Stimulated activated CD8-positive, alpha-beta memory T cell treated with anti-CD3 and anti-CD28 coated beads, Interleukin-4, amount 100 ng/mL, for 4 hours (primary cell): ENCODE results near the gene ATG5.
A peak's percentile ranks its signal among the peaks of the same experiment; 100 is the strongest.

Source experiments
- DNase-seq, 2 donors: peaks; one replicate each; pipeline ENCODE4 v3.0.0-alpha.2; 2020; ENCODE audit warnings: low read depth in 2 of 2, low spot score in 1 of 2

The ATG5 gene

DNA sequence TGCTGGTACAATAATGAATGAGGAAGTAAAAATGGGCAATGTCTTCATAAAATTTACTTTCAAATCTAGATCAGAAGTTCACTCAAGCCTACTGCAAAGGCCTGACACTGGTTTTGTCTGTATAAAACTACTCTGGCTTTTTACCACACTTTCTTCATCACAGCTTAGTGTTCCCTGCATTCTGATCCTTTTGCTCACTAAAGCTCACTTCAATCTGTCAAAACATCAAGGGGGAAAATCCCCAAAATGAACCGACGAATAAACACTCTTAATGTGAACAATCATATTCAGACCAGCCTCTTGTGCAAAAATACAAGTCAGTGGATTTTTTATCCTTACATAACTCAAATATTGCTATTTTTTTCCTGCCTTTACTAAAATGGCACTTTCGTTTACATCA is 140.9 kb downstream of the ATG5 start:
- DNase-seq: no peak

DNA sequence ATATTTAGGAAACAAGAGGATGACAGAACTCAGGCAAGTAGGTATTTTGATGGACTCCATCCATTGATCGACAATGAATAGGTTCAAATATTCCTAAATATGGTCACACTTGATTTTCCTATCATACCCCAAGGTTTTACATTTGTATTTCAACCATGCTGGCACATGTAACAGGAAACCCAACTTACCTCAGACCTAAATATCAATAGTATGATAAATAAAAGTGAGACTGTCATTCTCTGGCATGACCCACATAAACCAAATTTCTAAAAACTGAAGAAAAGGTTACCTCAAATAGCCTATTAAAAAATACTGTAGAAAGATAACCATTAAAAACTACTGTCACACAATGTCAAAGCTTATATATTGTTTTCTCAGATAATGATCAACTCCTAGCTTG is 142.1 kb downstream of the ATG5 start:
- DNase-seq: no peak

DNA sequence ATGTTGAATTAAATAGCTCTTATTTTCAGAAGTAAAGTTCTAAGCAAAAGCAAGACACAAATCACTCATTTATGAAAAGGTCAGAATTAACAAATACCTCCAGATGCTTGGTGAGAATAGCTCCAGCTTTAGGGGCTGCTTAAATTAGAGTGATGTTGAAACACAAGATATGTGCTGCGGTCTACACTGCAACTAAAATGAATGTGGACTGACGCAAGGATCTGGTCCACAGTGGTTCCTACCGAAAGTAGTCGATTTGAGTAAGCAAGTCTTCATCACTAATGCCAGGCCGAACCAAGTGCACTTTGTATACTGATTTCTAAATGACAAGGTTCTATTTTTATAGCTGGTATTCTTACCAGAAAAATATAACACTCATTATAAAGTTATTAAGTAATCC is 143.1 kb downstream of the ATG5 start:
- no peak for DNase-seq

DNA sequence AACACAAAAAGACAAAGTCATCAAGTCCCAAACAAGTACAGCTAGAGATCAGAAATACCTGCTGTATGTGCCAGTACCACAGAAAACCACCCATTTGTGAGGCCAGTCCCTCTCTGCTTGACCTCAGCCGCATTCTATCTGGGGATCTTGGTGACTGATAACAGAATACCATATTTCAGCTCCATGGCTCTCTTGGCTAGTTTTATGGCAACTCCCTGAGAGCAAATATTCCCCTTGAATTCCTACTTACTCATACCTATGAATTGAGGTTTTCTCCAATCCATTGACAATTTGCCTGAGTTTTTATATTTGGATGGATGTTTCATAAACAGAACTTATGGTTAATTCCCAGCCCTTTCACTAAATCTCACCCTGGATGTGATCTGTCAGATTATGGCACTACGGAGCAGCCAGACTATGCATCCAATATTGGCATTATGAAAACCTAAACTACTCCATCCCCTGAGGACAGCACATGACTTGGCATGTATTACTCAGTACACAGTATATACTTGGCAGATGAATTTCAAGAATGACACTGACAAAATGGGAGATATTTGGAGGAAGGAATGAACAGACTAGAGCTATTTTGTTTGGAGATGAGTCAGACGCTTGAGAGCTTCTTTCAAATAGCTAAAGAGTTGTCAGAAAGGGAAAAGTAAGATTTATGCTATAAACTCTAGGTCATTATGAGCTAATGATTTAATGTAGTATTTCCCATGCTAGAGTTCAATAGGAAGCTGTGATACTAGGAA is 143.7 kb downstream of the ATG5 start:
- DNase-seq: no peak

DNA sequence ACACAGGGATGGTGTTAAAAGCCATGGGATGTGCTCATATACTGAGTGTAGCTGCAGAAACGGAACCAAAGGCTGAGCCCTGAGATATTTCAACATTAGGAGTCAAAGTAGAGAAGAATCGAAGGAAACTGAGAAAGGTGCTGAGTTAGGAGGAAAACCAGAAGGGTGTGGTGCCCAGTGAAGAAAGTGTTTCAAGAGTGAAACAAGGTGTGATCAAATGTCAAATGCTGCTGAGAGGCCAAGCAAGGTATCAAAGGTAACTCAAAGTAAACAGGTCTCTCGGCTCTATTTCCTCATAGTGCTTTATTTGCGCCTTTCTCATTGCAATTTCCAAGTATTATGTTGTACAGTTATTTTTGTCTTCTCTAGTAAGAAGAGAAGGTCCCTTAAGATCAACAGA is 145.4 kb downstream of the ATG5 start:
- no peak for DNase-seq

DNA sequence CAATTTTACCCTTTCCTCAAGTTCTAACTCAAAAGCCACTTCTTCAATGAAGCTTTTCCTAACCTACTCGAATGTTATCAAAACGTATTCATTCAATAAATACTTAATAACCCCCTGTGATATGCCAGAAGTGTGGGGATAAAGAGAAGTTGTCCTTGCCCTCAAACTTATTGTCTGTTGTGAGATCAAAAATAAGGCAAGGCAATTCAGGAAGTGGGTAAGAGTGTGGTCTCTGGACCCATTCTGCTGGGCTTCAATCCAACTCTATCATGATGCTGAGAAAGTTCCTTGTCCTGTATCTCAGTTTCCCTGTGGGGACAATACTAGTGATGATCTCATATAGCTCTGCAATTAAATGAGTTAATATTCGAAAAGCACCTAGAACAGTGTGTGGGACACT is 146.7 kb downstream of the ATG5 start:
- no peak for DNase-seq

DNA sequence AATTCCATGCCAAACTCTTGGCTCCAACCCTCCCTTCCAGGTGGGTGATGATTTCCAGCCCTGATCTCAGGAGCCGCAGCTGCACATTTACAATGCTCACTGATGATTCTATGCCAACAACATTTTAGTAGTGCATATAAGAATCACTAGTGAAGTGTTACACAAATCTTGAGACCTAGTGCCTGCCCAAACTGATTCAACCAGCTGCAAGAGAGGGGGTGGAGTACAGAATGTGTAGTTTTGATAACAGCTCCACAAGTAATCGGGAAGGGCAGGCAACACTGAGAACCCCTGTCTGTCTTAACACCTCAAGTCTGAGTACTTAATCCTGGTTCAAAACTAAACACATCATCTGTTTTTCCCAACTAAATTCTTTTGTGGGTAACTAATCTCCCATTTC is 147.8 kb downstream of the ATG5 start:
- DNase-seq: no peak

DNA sequence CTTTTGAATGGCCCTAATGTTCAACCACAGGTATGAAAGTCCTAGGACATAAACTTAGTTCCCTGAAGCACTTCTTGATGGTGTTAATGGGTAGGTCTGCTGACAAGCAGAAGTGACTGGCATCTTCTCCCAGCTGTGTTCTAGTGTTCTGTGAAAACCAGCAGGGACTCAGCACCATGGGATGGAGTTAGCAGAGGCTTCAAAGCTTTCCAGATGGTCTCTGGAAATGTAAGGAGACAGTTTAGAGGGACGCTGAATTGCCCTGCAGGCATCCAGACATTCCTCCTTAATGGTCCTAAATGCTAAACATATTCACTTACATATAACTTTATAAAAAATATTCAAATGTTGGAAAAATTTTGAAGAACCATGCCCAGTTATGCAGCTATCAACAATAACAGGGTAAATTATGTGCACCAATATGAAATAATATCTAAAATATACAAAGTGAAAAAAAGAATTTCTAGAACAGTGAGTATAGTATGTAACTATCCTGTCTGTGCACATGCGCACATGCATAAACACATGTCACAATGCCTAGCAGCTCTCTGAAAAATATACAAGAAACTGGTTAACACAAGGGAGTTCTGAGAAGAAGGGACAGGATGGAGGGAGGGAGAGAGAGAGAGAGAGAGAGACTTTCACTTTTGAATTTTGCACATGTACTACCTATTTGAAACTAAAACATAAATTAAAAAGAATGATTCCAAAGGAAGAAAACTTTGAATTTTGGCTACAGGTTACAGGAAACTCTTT is 152.3 kb downstream of the ATG5 start:
- no peak for DNase-seq

DNA sequence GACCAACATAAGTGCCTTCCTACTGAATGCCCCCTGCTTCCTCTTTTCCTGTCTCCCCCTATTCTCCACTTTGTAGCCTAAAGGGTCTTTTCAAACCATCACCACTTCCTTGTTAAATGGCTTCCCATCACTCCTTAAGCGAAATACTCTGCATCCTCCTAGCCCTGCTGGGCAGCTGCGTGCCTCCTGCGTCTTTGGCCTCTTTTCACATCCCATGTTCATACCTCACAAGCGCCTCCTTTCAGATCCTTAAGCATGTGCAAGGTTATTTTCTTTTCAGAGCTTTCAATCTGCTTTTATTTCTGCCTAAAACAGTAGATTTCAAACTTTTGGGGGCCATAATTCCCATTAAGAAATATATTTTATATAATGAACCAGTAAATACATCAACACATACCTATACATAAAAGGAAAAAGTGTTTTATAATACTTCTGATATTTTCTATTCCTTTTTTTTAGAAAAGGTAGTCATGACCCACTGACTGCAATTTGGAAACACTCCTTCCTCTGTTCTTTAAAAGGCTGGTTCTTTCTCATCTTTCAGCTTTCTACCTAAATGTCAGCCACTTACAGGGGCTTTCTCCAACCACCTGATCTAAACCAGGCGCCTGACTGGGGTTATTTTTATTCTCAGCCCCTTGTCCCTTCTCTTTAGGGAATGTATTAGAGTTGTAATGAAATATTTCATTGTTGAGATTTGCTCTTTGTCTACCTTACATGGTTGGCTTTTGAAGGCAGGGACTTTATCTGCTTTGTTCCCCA is 155.3 kb downstream of the ATG5 start:
- DNase-seq: no peak

DNA sequence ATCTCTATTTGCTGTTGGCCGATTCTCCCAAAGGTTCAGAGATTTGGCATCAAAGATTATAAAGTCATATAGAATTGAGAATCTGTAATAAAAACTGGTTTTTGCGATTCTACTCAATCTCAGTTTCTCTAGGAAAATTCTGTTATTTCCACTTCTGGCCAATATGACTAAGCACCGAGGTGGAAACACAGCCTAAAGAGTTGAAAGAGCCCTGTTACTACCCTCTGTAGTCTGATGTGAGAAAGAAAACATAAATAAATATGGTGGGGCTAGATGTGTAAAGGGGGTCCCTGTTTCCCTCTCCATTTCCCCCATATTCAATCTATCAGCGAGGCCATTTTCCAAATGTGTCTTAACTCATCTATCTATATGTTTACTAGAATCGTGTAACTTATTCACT is 156.0 kb downstream of the ATG5 start:
- DNase-seq: no peak

DNA sequence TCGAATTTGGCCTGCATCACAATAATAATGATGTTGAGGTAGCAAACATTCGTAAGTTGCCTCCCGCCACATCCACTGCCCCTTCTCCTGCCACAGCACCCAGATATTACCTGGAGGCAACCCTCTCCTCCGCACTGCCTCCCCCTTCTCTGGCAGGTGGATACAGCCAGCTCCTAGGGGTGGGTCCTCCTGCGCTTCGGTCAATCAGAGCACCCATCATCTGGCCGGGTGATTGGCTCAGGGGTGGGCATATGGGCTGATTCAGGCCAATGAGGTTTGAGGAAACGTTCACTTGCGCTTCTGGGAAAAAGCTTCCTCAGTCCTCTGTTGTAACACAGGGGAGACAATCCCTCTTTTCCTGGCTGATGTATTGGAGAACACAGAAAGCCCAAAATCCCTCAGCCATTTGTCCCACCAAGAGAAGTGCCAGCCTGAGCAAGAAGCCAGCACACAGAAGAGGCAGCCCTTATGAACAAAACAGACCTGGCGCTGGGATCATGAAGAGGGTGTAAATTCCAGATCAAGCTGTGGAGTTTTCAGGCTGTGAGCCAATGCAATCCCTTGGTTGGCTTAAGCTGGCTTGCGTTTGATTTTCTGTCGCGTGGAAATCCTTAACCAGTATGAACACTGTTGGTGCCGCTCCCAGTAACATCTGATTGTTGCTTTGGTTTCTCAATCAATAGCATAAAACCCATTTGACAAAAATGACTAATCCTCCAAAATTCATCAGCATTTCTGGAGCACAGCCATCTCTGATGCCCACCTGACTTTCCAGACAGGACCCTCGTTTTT is 157.3 kb downstream of the ATG5 start:
- no peak for DNase-seq

DNA sequence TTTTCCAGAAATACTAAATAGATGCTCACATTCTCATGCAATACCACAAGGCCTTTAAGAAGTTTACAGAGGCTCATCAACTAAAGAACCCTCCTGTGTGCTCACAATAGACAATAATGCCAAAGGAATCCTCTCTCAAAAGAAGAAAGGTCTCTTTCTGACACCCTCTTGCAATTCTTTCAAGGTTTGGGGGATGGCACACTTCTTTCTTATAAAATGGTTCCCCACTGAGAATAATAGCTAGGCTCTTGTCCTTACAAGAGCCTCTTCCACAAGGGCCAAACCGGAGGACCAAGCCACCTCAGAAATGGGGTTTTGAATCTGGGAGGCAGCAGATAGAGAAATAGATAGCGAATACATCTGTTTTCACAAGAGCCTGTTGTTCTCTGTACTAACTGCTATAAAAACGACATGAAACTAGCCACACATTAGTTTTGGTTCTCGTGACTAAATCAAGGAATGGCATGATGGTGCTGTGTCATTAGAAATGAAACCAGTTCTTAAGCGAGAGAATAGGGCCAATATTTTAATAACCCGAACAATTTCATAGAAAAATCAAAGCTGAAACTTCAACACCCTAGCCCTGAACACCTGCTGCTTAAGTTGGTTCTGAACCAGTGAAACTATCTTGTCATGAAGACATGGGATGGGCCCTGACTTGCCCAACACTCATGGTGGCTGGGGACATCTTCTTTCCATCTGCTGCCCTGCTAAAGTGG is 158.3 kb downstream of the ATG5 start:
- no peak for DNase-seq

DNA sequence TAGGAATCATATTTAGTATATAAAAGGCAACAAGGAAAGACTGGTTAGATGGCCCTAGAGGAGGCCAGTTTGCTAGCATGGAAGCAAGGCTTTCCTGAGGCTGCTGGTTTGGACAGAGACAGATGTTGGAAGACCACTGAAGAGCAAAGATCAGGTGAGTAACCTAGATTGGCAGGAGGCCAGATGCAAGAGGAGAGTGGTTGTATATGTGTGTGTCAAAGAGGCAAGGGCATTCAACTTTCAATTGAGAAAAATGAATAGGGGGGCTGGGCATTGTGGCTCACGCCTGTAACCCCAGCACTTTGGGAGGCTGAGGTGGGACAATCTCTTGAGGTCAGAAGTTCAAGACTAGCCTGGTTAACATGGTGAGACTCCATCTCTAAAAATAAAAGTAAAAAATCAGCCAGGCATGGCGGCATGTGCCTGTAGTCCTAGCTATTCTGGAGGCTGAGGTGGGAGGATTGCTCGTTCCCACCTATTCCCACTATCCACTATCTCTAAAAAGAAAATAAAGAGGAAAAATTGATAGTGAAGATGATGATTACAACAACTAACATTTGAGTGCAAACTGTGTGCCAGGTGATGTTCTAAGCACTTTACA is 159.6 kb downstream of the ATG5 start:
- no peak for DNase-seq

DNA sequence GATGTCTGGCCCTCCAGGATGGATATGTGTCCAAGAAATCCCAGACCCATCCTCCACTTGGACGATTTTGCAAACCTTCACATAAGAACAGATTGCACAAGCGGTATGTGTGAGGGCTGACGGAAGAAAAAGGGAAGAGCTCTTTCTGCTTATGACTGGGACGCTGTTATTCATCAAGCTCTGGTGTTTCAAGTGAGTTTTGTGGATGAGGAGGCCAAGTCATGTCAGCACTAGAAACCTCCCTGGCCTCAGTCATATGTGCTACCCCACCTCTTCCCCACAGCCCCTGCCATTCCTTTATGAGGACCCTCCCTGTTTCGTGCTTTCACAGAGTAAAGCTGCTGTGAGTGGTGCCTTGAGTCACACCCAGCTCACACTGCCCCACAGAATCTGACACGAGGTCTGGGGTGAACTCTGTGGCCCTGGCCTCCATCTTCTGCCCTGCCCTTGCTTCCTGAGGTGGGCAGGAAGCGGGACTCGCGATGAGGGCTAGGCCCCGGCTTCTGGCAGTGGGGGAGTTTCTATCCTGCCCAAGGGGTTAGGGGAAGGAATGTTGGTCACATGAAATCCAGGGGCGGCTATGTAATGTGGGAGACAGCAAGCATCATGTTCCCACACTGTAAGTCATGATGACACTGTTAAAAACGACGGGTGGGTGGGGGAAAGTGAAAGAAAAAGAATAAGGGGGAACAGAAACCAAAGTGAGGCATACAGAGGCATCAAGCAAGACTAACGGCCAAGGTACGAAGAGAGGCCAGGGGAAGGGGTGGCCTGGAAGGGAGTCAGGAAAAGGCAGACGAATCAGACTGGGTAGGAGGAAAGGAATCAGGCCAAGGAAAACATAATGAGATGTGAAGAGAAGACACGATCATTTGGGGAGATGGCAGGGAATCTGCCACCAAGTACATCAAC is 161.3 kb downstream of the ATG5 start:
- DNase-seq: peak in 1 of 2 donors; percentile 23

DNA sequence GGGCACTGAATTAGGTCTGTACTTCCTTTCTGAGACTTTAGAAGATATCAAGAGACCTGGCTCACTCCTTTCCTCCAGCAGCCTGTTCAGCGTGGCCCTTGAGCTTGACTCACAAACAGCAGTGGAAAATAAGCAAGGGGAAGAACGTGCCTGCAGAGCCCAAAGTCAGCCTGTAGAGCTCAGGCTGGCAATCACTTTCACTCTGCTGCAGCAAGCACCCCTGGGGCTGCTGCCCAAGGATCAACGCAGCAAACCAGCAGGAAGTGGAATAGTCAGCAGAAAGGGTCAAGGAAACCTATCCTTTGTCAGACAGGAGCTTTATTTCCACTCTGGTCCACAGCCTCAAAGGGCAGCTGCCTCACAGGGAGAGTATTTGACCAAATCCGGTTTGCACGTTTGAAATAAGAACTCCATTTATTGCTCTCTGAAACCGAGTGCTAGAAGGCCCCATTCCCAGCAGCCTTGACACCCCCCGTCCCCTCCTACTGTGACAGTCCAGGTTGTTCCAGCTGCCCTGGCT is 162.1 kb downstream of the ATG5 start:
- DNase-seq: no peak

DNA sequence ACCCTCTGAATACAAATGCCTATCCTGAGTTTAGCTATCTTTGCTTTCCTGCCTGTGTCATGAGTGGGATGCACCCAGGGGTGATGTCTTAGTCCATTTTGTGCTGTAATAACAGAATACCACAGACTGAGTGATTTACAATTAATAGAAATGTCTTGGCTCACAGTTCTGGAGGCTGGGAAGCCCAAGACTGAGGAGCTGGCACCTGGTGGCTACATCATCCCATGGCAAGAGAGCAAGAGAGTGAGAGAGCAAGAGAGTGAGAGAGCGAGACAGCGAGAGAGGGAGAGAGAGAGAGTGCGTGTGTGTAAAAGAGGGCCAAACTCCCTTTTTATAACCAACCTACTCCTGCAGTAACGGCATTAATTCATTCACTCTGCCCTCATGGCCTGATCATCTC is 162.6 kb downstream of the ATG5 start:
- no peak for DNase-seq

DNA sequence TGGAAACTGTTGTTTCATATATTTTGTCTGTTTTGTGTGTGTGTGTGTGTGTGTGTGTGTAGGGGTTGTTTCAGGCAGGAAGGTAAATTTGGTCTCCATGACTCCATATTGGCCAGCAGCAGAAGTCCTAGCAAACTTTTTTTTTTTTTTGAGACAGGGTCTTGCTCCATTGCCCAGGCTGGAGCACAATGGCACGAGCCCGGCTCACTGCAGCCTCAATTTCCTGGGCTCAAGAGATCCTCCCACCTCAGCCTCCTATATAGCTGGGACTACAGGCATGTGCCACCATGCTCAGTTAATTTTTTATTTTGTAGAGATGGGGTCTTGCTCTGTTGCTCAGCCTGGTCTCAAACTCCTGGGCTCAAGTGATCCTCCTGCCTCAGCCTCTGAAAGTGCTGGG is 163.7 kb downstream of the ATG5 start:
- DNase-seq: no peak

DNA sequence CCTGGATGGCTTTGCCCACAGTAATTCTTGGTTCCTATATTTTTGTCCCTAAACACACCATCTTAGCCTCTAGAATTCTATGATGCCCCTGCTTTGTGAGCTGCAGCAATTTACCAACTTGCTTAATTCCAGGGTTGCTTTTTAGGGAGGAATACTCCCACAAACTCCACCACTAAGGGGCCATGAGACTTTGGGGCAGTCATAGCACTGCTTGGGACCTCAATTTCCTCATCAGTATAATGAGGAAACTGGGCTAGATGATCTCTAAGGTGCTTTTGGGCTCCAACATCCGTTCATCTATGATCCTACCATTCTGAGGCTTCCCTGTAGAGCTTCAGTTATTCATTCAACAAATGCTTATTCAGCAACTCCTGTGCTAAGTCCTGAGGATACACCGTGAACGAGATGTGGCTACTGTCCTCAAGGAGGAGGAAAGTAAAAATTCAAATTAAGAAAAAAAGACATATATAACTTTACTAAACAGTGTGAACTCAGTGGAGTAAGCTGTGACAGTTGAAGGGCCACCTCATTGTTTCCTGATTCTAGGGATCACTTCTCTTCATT is 164.2 kb downstream of the ATG5 start:
- no peak for DNase-seq

DNA sequence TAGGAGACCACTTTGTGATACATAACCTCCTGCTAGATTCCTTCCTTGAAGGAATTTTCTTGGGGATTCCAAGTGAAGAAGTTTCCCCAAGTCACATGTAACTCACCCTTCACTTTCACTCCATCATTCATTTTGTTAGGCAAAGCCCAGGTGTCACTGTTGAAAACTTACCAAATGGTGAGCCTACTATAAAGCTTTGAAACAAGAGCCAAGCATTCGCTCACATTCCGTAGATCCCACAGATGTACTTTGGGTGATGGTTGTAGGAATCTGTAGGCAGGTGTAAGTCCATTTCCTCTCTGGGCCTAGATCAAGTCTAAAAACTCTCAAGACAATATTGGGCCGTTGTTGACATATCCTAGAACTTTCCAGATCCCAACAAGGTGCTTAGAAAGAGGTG is 165.4 kb downstream of the ATG5 start:
- DNase-seq: no peak
